ENCODE data around the gene SAV1.
"Not testable (repeated sequence)": the region's sequence is repeated elsewhere in the genome, so short reads cannot be mapped to it uniquely, and the experiment has no call there.

The SAV1 gene
- total RNA-seq = 6.5 to 10.8 reads per million in 2 donors

GRCh38 chr14:50667996-50668825 lies at the start of gene SAV1:
Gene SAV1, minus strand, starts transcription at chr14:50668306. Its CDS starts 339 bp downstream, at chr14:50667967.
- DNase-seq = peak; percentile 13 to 66 (median 27)

- DNase-seq = no peak
Observed at GRCh38 chr14:50717811-50718210, 49.7 kb upstream of the SAV1 start.

GRCh38 chr14:50714450-50715073 lies 46.5 kb upstream of the SAV1 start:
- DNase-seq = peak in 1 of 5 experiments; percentile 46

- no peak for DNase-seq
Observed at GRCh38 chr14:50711043-50711442, 42.9 kb upstream of the SAV1 start.

GRCh38 chr14:50705026-50705593 lies 37.0 kb upstream of the SAV1 start:
- DNase-seq = no peak

- no peak for DNase-seq
Observed at GRCh38 chr14:50704454-50705010, 36.4 kb upstream of the SAV1 start.

- DNase-seq = no peak
Observed at GRCh38 chr14:50697659-50698290, 29.7 kb upstream of the SAV1 start.

- not testable (repeated sequence) for DNase-seq
Observed at GRCh38 chr14:50694260-50694659, 26.2 kb upstream of the SAV1 start.

GRCh38 chr14:50688875-50689274 lies 20.8 kb upstream of the SAV1 start:
- DNase-seq = no peak

- DNase-seq = no peak
Observed at GRCh38 chr14:50679674-50680073, 11.6 kb upstream of the SAV1 start.

- no peak for DNase-seq
Observed at GRCh38 chr14:50678163-50678562, 10.1 kb upstream of the SAV1 start.

- no peak for DNase-seq
Observed at GRCh38 chr14:50677527-50678063, 9.5 kb upstream of the SAV1 start.

GRCh38 chr14:50676814-50677516 lies 8.9 kb upstream of the SAV1 start:
- no peak for DNase-seq

GRCh38 chr14:50675597-50675996 lies 7.5 kb upstream of the SAV1 start:
- DNase-seq = no peak

- no peak for DNase-seq
Observed at GRCh38 chr14:50670866-50671256, 2.8 kb upstream of the SAV1 start.

- DNase-seq = no peak
Observed at GRCh38 chr14:50670196-50670865, 2.2 kb upstream of the SAV1 start.

GRCh38 chr14:50669441-50669986 lies 1.4 kb upstream of the SAV1 start:
- DNase-seq = no peak

- DNase-seq = no peak
Observed at GRCh38 chr14:50668826-50669143, 679 bp upstream of the SAV1 start.

GRCh38 chr14:50667684-50667995 lies 466 bp downstream of the SAV1 start:
- DNase-seq = peak in 1 of 5 experiments; percentile 9

- peak in 3 of 5 experiments; percentile 9 to 54 (median 46) for DNase-seq
Observed at GRCh38 chr14:50666772-50667683, 1.1 kb downstream of the SAV1 start.
